SK-N-SH (cell line): ENCODE results near the gene COBL. TPM values are rescaled to one million over a fixed set of nuclear protein-coding genes. Genes with fewer than 3 reads are reported as not detected.

Experiments
- CTCF ChIA-PET: fragments of 300-600, 350-600 bp; formaldehyde crosslinking; extraction: SDS; loops from one replicate; lab custom pipeline; 2021; lab: Yijun Ruan, JAX
- POLR2A ChIA-PET: fragments of 350-600 bp; sonication (Branson Sonifier 250); formaldehyde crosslinking; extraction: SDS; loops from one replicate; lab custom pipeline; 2020; ENCODE audit warnings: antibody characterized with exemption, inconsistent platforms; lab: Yijun Ruan, JAX
- DNase-seq: peaks from one replicate; pipeline ENCODE4 v3.0.0; 2012
- H2AFZ ChIP-seq: fragments of 200-600 bp; sonication (generic); 2 replicates; pipeline ENCODE4 v1.8.1; 2016; ENCODE audit warnings: antibody characterized with exemption, mild to moderate bottlenecking, low read depth
- H3F3A ChIP-seq: fragments of 200-600 bp; sonication (generic); replicated peaks from 2 replicates; pipeline ENCODE3; 2016; ENCODE audit warnings: antibody characterized with exemption, mild to moderate bottlenecking; ENCODE audit not compliant: insufficient read depth
- H3K27ac ChIP-seq, 2 experiments: fragments of 200-500 bp in 1 of 2; fragments of 200-600 bp in 1 of 2; sonication (Bioruptor generic) in 1 of 2; sonication (generic), shearing (Covaris generic) in 1 of 2; 2 replicates each; pipeline versions ENCODE4 v1.5.1 to v1.6.1; 2014 to 2016; ENCODE audit warnings: low read depth in 2 of 2, inconsistent platforms in 1 of 2, low read length in 1 of 2, mild to moderate bottlenecking in 1 of 2, mixed read lengths in 1 of 2
- H3K27me3 ChIP-seq: fragments of 200-600 bp; sonication (generic), shearing (Covaris generic); 2 replicates; pipeline ENCODE4 v1.6.1; 2016; ENCODE audit warnings: mixed run types; ENCODE audit not compliant: insufficient read depth
- H3K36me3 ChIP-seq, 2 experiments: fragments of 200-500 bp in 1 of 2; fragments of 200-600 bp in 1 of 2; sonication (Bioruptor generic) in 1 of 2; sonication (generic) in 1 of 2; replicated peaks in 1 of 2; 2 replicates each; pipeline versions ENCODE3 to v1.5.1; 2014 to 2016; ENCODE audit warnings: low read length in 1 of 2, mild to moderate bottlenecking in 1 of 2; ENCODE audit not compliant: insufficient read depth in 2 of 2, control insufficient read depth in 1 of 2
- H3K4me1 ChIP-seq, 2 experiments: fragments of 200-500 bp in 1 of 2; fragments of 200-600 bp in 1 of 2; sonication (Bioruptor generic) in 1 of 2; sonication (generic), shearing (Covaris generic) in 1 of 2; 2 replicates each; pipeline versions ENCODE4 v1.5.1 to v1.6.1; 2014 to 2016; ENCODE audit warnings: low read depth in 1 of 2, low read length in 1 of 2, mixed run types in 1 of 2; ENCODE audit not compliant: insufficient read depth in 2 of 2, control insufficient read depth in 1 of 2
- H3K4me2 ChIP-seq: fragments of 200-600 bp; sonication (generic), shearing (Covaris generic); 2 replicates; pipeline ENCODE4 v1.6.1; 2017; ENCODE audit warnings: mixed run types
- H3K4me3 ChIP-seq, 2 experiments: fragments of 200-500 bp in 1 of 2; fragments of 200-600 bp in 1 of 2; sonication (Bioruptor generic) in 1 of 2; sonication (generic), shearing (Covaris generic) in 1 of 2; 2 replicates each; pipeline versions ENCODE4 v1.5.1 to v1.8.1; 2014 to 2016; ENCODE audit warnings: low read depth in 2 of 2, inconsistent platforms in 1 of 2, low read length in 1 of 2, mild to moderate bottlenecking in 1 of 2, mixed read lengths in 1 of 2, moderate library complexity in 1 of 2
- H3K79me2 ChIP-seq: fragments of 200-600 bp; sonication (generic); 2 replicates; pipeline ENCODE4 v1.8.1; 2017; ENCODE audit warnings: mild to moderate bottlenecking; ENCODE audit not compliant: insufficient read depth
- H3K9ac ChIP-seq: fragments of 200-600 bp; sonication (generic); 2 replicates; pipeline ENCODE4 v1.6.1; 2017; ENCODE audit warnings: mixed run types
- H3K9me2 ChIP-seq: fragments of 200-600 bp; sonication (generic); 2 replicates; pipeline ENCODE4 v1.6.1; 2017; ENCODE audit warnings: mixed run types
- H3K9me3 ChIP-seq: fragments of 200-600 bp; sonication (generic); 2 replicates; pipeline ENCODE4 v1.6.1; 2017; ENCODE audit warnings: mixed run types, mild to moderate bottlenecking, moderate library complexity
- H4K20me1 ChIP-seq: fragments of 200-600 bp; sonication (generic); 2 replicates; pipeline ENCODE4 v1.6.1; 2017; ENCODE audit warnings: mild to moderate bottlenecking, mixed run types; ENCODE audit not compliant: insufficient read depth
- CHD2 ChIP-seq: fragments of 150-350 bp; IDR thresholded peaks from 2 replicates; pipeline ENCODE4 v1.6.1; 2018; ENCODE audit warnings: low read length; ENCODE audit not compliant: partially characterized antibody
- ELF1 ChIP-seq: IDR thresholded peaks from 2 replicates; pipeline ENCODE4 v1.4.0; 2012
- NFIC ChIP-seq: IDR thresholded peaks from 2 replicates; pipeline ENCODE4 v1.4.0; 2012; ENCODE audit warnings: borderline replicate concordance
- PBX3 ChIP-seq: IDR thresholded peaks from 2 replicates; pipeline ENCODE4; 2012
- RAD21 ChIP-seq: IDR thresholded peaks from 2 replicates; pipeline ENCODE4 v1.6.1; 2012; ENCODE audit warnings: mild to moderate bottlenecking, low read length
- RCOR1 ChIP-seq: fragments of 150-350 bp; IDR thresholded peaks from 2 replicates; pipeline ENCODE4 v1.6.1; 2017; ENCODE audit warnings: antibody characterized with exemption, low read length
- RFX5 ChIP-seq: IDR thresholded peaks from 2 replicates; pipeline ENCODE4 v1.6.1; 2012; ENCODE audit warnings: mild to moderate bottlenecking, improper control_type of control experiment, low read length
- RXRA ChIP-seq: IDR thresholded peaks from 2 replicates; pipeline ENCODE4 v1.4.0; 2012; ENCODE audit warnings: low read depth, mild to moderate bottlenecking, borderline replicate concordance
- SIN3A ChIP-seq: IDR thresholded peaks from 2 replicates; pipeline ENCODE4 v1.6.1; 2012; ENCODE audit warnings: low read depth, mild to moderate bottlenecking, low read length, moderate library complexity, borderline replicate concordance
- TAF1 ChIP-seq: IDR thresholded peaks from 2 replicates; pipeline ENCODE4 v1.6.1; 2012; ENCODE audit warnings: low read depth, mild to moderate bottlenecking, low read length, moderate library complexity, borderline replicate concordance
- TEAD4 ChIP-seq: IDR thresholded peaks from 2 replicates; pipeline ENCODE4 v1.4.0; 2012; ENCODE audit warnings: mild to moderate bottlenecking, borderline replicate concordance; ENCODE audit not compliant: insufficient read depth
- USF2 ChIP-seq: fragments of 150-350 bp; IDR thresholded peaks from 2 replicates; pipeline ENCODE4 v1.6.1; 2017; ENCODE audit warnings: antibody characterized with exemption, low read length, low read depth, borderline replicate concordance
- YY1 ChIP-seq: IDR thresholded peaks from 2 replicates; pipeline ENCODE4 v1.4.0; 2012; ENCODE audit warnings: low read depth, mild to moderate bottlenecking
- WGBS: methylation state at CpG from one replicate; pipeline ENCODE4 v1.1.6; 2017; ENCODE audit warnings: low lambda C conversion rate; 5-methylcytosine and 5-hydroxymethylcytosine counted together
- polyA plus RNA-seq, 3 experiments: library from polyadenylated mRNA; depleted of rRNA; stranded (reverse); fragments of >200 nt; gene quantifications; 2 replicates each; pipeline ENCODE4 v1.2.3, GENCODE V29; 2012

COBL gene
- polyA plus RNA-seq, 1 of the 3 experiments (the other 2 are of a cell fraction) = under 0.01 TPM

- Histone ChIP-seq H3K9ac (no peak overlapping the region), H3K4me1 (no peaks in the 10 kb centered on the region), H3K36me3 (no peaks in the 10 kb centered on the region), H3K4me3 (no peak overlapping the region), H3K9me2 (no peaks in the 10 kb centered on the region), H3K79me2 (no peaks in the 10 kb centered on the region), H3K27ac (no peak overlapping the region), H2AFZ (no peak overlapping the region), H4K20me1 (no peaks in the 10 kb centered on the region), H3F3A (no peaks in the 10 kb centered on the region), H3K27me3 (no peaks in the 10 kb centered on the region), H3K4me2 (no peak overlapping the region), H3K9me3 (no peaks in the 10 kb centered on the region)
- WGBS = 72% methylated on average over 3 of the region's 3 CpGs
- TF ChIP-seq PBX3 = no peak
- no peak for TF ChIP-seq USF2
- no peak for TF ChIP-seq RCOR1
- TF ChIP-seq CHD2 = no peak
- TF ChIP-seq TEAD4 = no peak
- TF ChIP-seq NFIC = no peak
- no peak for TF ChIP-seq ELF1
- no peak for TF ChIP-seq RXRA
- TF ChIP-seq SIN3A = no peak
- no peak for TF ChIP-seq YY1
- DNase-seq = no peak
- ChIA-PET CTCF (interaction anchor here (0.8 to 3.8 kb wide), 4 partner anchors 26 to 180 kb away, joined by 3 to 13 read pairs (median 7); no protein-coding TSS in a partner anchor), POLR2A (no interaction called here)
Observed at GRCh38 chr7:51188987-51189386, 127.6 kb downstream of the COBL start.

GRCh38 chr7:51187941-51188340 is 128.7 kb downstream of the COBL start:
- no peaks in the 10 kb centered on the region for H4K20me1 ChIP-seq
- H3K9me2 ChIP-seq = no peaks in the 10 kb centered on the region
- CTCF ChIA-PET = interaction anchor here (0.8 to 3.8 kb wide), 5 partner anchors 20 to 181 kb away, joined by 3 to 13 read pairs (median 5); no protein-coding TSS in a partner anchor
- no peaks in the 10 kb centered on the region for H3K9me3 ChIP-seq
- no peak overlapping the region for H3K4me2 ChIP-seq
- no peak overlapping the region for H2AFZ ChIP-seq
- DNase-seq = peak; percentile 34
- no peaks in the 10 kb centered on the region for H3K36me3 ChIP-seq
- H3F3A ChIP-seq = no peaks in the 10 kb centered on the region
- no peak for TF ChIP-seq RFX5
- TF ChIP-seq TAF1 = no peak
- TF ChIP-seq RAD21 = peak; percentile 34; the same call in 1 of the 2 replicates
- TF ChIP-seq RXRA = no peak
- no peak for TF ChIP-seq USF2
- H3K79me2 ChIP-seq = no peaks in the 10 kb centered on the region
- 19% methylated on average over 6 of the region's 6 CpGs for WGBS
- POLR2A ChIA-PET = no interaction called here
- H3K4me3 ChIP-seq = no peak overlapping the region
- no peaks in the 10 kb centered on the region for H3K27me3 ChIP-seq
- no peaks in the 10 kb centered on the region for H3K4me1 ChIP-seq
- H3K9ac ChIP-seq = no peak overlapping the region
- no peak overlapping the region for H3K27ac ChIP-seq
